Spleen (tissue), 7 donors: Measurements from ENCODE around the gene KYNU.

Source experiments
- CTCF ChIP-seq, 11 experiments: fragments of 200-600 bp in 7 of 11; fragments of 450-650 bp in 4 of 11; sonication (generic) in 4 of 11; IDR thresholded peaks in 8 of 11; conservative IDR thresholded peaks in 3 of 11; 1 replicate in 7 of 11; 2 replicates in 4 of 11; pipeline versions ENCODE4 v1.4.0 to v1.8.0; 2016 to 2021; ENCODE audit warnings: antibody characterized with exemption in 11 of 11, inconsistent platforms in 4 of 11, mild to moderate bottlenecking in 1 of 11
- POLR2A ChIP-seq, 3 donors: fragments of 450-650 bp; IDR thresholded peaks; one replicate each; pipeline ENCODE4 v1.5.1; 2017; ENCODE audit warnings: antibody characterized with exemption in 3 of 3, mild to moderate bottlenecking in 1 of 3
- donor health status: DM: no; HTN: no; CAD: no; lungs with moderate emphysema.
- donor health status: DM: no; HTN: no; CAD: no.
- donor health status: DM: no; HTN: no; CAD: no.

DNA sequence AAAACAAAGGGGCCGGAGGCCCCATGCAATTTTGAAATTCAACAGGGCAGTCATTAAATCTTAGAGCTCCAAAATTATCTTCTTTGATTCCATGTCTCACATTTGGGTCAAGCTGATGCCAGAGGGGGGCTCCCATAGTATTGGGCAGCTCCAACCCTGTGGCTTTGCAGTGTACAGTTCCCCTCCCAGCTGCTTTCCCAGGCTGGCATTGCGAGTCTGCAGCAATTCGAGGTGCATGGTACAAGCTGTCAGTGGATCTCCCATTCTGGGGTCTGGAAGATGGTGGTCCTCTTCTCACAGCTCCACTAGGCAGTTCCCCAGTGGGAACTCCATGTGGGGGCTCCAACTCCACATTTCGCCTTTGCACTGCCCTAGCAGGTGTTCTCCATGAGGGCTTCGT lies 179.1 kb downstream of the KYNU start:
- TF ChIP-seq POLR2A (IDR thresholded peaks at IDR 0.05) = no peak
- TF ChIP-seq CTCF (IDR thresholded peaks at IDR 0.05 in 8 of 11, conservative IDR thresholded peaks at IDR 0.05 in 3 of 11) = no peak
